ENCODE data around the gene KRTAP17-1.

Gene KRTAP17-1

DNA sequence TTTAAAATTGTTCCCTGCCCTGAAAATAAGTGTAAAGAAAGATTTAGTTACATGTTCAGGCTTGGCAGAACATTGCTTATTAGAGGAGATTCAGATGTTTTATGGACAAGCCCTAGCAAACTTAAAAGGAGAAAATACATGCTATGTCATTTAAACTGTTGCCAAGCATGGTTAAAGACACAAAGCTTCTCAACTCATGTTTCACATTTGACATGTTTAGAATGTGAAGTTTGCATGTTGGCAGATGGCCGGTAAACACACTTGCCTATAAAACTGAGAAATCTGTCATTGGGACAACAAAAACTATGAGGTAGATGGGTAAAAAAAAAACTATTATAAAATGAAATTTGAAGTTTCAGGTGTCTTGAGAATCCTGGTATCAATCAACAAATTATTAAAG is 18.7 kb downstream of the KRTAP17-1 start:
- intact Hi-C loops (cut with DNase I; ENCODE audit: low total_unique reads) = no loop called here

DNA sequence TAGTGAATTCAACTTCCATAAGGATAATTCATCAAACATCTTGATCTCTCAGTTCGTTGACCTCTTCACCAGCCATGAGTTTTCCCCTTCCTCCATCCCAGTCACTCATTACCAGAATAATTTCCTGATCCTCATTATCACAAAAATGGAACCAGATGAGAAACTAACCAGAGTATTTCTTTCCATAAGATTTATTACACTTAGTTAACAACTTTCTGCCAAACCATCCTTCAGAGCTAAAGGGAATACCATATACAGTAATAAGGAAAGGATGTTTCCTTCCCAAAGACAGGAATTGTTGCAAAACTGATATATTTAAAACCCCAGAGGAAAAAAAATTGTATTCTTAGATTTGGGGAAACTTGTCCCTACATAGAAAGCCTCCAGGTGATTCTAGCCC is 21.5 kb downstream of the KRTAP17-1 start:
- peaks cover 0 to 4% of the 10 kb centered on the region in 2 donors for H3K27me3 ChIP-seq
- no peak overlapping the region for H3K4me3 ChIP-seq
- no peak for DNase-seq
- TF ChIP-seq, protein P1, sequence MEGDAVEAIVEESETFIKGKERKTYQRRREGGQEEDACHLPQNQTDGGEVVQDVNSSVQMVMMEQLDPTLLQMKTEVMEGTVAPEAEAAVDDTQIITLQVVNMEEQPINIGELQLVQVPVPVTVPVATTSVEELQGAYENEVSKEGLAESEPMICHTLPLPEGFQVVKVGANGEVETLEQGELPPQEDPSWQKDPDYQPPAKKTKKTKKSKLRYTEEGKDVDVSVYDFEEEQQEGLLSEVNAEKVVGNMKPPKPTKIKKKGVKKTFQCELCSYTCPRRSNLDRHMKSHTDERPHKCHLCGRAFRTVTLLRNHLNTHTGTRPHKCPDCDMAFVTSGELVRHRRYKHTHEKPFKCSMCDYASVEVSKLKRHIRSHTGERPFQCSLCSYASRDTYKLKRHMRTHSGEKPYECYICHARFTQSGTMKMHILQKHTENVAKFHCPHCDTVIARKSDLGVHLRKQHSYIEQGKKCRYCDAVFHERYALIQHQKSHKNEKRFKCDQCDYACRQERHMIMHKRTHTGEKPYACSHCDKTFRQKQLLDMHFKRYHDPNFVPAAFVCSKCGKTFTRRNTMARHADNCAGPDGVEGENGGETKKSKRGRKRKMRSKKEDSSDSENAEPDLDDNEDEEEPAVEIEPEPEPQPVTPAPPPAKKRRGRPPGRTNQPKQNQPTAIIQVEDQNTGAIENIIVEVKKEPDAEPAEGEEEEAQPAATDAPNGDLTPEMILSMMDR (IDR thresholded peaks at IDR 0.05) = no peak
- H3K27ac ChIP-seq = no peak overlapping the region
- H3K36me3 ChIP-seq = no peaks in the 10 kb centered on the region
- H3K4me1 ChIP-seq = no peaks in the 10 kb centered on the region
- no peaks in the 10 kb centered on the region for H3K9me3 ChIP-seq
- intact Hi-C loops (cut with DNase I; ENCODE audit: low total_unique reads) = no loop called here

More for the DNA sequence above, 18.7 kb downstream of the KRTAP17-1 start:
- no peak overlapping the region for H3K27ac ChIP-seq
- peaks cover 0 to 4% of the 10 kb centered on the region in 2 donors for H3K27me3 ChIP-seq
- H3K9me3 ChIP-seq = no peaks in the 10 kb centered on the region
- H3K36me3 ChIP-seq = no peaks in the 10 kb centered on the region
- H3K4me1 ChIP-seq = no peaks in the 10 kb centered on the region
- DNase-seq = no peak
- TF ChIP-seq, protein P1 (IDR thresholded peaks at IDR 0.05) = no peak
- H3K4me3 ChIP-seq = no peak overlapping the region

DNA sequence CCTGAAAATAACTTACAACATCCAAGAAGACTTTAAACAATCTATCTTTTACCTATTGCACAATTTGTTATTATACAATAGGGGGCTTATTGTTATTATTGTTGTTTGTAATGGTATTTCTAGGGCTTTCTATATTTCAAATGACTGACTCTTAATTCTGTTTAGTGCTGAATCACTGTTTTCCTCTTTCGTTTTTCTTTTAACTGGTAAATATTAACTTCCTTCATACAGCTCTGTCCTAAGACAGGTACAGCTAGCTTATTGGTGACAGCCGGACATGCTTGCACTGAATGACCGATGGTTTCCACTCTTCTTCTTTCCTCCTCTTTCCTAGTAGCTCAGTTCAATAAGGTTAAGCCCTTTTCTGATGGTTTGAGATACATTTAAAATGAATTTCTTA is 28.5 kb downstream of the KRTAP17-1 start:
- intact Hi-C loops (cut with DNase I; ENCODE audit: low total_unique reads) = no loop called here
- no peak overlapping the region for H3K27ac ChIP-seq
- DNase-seq = no peak
- H3K36me3 ChIP-seq = no peaks in the 10 kb centered on the region
- no peaks in the 10 kb centered on the region for H3K9me3 ChIP-seq
- TF ChIP-seq, protein P1 (IDR thresholded peaks at IDR 0.05) = no peak
- no peaks in the 10 kb centered on the region for H3K4me1 ChIP-seq
- no peak overlapping the region for H3K4me3 ChIP-seq
- H3K27me3 ChIP-seq = no peaks in the 10 kb centered on the region

DNA sequence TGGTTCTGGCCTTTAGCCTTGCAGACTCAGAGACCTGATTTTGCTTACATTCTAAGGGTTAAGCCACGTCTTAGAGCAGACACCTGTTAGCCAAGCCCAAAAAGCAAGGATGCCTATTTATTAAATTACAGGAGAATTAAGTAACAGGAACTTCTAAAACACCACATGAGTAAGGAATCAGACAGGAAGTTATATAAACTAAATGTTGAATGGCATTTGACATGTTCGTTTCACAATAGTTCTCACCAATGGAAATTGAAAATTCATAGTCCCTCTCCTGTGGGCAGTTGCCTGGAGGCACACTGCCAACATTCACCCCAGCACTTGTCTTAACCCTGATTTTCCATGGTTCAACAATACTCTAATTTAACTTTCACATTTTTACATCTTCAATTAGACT is 31.0 kb downstream of the KRTAP17-1 start:
- Histone ChIP-seq H3K27ac (no peak overlapping the region), H3K4me3 (no peak overlapping the region), H3K9me3 (no peaks in the 10 kb centered on the region), H3K36me3 (no peaks in the 10 kb centered on the region), H3K27me3 (peaks cover 0 to 3% of the 10 kb centered on the region in 2 donors), H3K4me1 (no peaks in the 10 kb centered on the region)
- DNase-seq = no peak
- TF ChIP-seq, protein P1 (IDR thresholded peaks at IDR 0.05) = no peak
- intact Hi-C loops (cut with DNase I; ENCODE audit: low total_unique reads) = no loop called here

DNA sequence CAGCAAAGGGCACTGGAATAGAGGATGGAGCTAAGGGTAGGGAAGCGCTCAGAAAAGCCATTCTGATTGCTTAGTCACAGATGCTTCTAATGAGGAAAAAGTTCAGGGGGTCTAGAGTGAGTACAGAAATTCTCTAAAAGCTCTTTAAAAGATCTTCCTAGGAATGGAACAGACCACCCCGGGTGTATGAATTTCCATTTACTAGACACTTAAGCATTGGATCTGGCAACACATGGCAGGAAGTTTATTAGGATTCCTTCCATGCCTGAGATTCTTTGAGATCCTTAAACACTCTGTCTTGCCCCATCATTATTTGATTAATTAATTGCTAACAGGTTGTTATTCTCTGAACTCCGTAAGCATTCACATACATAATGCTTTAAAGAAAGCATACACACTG is 31.5 kb downstream of the KRTAP17-1 start:
- Histone ChIP-seq H3K4me1 (no peaks in the 10 kb centered on the region), H3K9me3 (no peaks in the 10 kb centered on the region), H3K27ac (no peak overlapping the region), H3K4me3 (no peak overlapping the region), H3K36me3 (no peaks in the 10 kb centered on the region), H3K27me3 (peaks cover 0 to 3% of the 10 kb centered on the region in 2 donors)
- intact Hi-C loops (cut with DNase I; ENCODE audit: low total_unique reads) = no loop called here
- no peak for DNase-seq
- TF ChIP-seq, protein P1 (IDR thresholded peaks at IDR 0.05) = no peak
